ENCODE measurements around the gene NKX1-1. TPM values are rescaled to one million over a fixed set of nuclear protein-coding genes. Genes with fewer than 3 reads are reported as not detected.

Gene NKX1-1
- polyA plus RNA-seq, 1 donor from 2014 or later = not detected

DNA sequence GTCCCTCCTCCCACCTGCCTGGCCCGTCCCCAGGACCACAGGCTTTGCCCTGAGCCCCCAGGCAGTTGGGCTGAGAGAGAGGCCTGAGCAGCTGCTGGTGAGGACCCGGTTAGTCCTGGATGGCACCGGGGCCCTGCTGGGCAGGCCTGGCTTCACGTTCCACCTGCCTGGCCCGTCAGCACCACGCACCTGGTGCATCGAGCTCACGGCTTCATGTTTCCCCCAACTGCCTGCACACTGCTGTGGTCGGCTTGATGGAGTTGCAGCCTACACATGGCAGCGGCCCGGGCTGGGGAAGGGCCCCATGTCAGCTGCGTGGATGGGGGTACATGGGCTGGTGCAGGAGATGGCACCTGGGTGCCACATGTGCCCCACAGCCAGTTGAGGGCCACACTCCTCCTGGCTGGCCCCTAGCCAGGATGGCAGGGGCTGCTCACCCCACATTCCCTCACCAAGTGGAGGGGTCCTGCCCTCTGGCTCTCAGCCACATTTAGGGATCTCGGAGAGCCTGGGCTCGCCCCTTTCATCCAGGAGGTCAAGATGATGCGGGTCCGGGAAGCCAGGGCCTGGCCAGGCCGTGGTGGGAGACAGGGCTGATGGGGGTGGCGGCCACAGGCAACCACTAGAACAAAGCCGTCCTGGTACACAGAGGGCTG lies 28.5 kb downstream of the NKX1-1 start:
- H3K27ac ChIP-seq (ENCODE audit: low read length) = no peak overlapping the region
- H3K4me3 ChIP-seq (ENCODE audit: low read length) = no peak overlapping the region
- no peaks in the 10 kb centered on the region for H3K79me2 ChIP-seq (replicated peaks; ENCODE audit: insufficient read depth, low read length)
- no peak overlapping the region for H2AFZ ChIP-seq (ENCODE audit: low read depth, low read length)
- no peaks in the 10 kb centered on the region for H3K9me3 ChIP-seq (ENCODE audit: low read length)
- no peaks in the 10 kb centered on the region for H3F3A ChIP-seq (ENCODE audit: insufficient read depth, low read length, poor library complexity, severe bottlenecking)
- H3K4me2 ChIP-seq (ENCODE audit: low read length) = no peak overlapping the region
- TF ChIP-seq MXI1 (conservative IDR thresholded peaks at IDR 0.05; ENCODE audit: poor library complexity, severe bottlenecking) = no peak
- TF ChIP-seq, protein P1, sequence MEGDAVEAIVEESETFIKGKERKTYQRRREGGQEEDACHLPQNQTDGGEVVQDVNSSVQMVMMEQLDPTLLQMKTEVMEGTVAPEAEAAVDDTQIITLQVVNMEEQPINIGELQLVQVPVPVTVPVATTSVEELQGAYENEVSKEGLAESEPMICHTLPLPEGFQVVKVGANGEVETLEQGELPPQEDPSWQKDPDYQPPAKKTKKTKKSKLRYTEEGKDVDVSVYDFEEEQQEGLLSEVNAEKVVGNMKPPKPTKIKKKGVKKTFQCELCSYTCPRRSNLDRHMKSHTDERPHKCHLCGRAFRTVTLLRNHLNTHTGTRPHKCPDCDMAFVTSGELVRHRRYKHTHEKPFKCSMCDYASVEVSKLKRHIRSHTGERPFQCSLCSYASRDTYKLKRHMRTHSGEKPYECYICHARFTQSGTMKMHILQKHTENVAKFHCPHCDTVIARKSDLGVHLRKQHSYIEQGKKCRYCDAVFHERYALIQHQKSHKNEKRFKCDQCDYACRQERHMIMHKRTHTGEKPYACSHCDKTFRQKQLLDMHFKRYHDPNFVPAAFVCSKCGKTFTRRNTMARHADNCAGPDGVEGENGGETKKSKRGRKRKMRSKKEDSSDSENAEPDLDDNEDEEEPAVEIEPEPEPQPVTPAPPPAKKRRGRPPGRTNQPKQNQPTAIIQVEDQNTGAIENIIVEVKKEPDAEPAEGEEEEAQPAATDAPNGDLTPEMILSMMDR (IDR thresholded peaks at IDR 0.05; ENCODE audit: poor library complexity, severe bottlenecking) = no peak
- TF ChIP-seq RAD21 (conservative IDR thresholded peaks at IDR 0.05) = no peak
- no peak for TF ChIP-seq EP300 (conservative IDR thresholded peaks at IDR 0.05; ENCODE audit: poor library complexity, severe bottlenecking)
- TF ChIP-seq, protein P2, sequence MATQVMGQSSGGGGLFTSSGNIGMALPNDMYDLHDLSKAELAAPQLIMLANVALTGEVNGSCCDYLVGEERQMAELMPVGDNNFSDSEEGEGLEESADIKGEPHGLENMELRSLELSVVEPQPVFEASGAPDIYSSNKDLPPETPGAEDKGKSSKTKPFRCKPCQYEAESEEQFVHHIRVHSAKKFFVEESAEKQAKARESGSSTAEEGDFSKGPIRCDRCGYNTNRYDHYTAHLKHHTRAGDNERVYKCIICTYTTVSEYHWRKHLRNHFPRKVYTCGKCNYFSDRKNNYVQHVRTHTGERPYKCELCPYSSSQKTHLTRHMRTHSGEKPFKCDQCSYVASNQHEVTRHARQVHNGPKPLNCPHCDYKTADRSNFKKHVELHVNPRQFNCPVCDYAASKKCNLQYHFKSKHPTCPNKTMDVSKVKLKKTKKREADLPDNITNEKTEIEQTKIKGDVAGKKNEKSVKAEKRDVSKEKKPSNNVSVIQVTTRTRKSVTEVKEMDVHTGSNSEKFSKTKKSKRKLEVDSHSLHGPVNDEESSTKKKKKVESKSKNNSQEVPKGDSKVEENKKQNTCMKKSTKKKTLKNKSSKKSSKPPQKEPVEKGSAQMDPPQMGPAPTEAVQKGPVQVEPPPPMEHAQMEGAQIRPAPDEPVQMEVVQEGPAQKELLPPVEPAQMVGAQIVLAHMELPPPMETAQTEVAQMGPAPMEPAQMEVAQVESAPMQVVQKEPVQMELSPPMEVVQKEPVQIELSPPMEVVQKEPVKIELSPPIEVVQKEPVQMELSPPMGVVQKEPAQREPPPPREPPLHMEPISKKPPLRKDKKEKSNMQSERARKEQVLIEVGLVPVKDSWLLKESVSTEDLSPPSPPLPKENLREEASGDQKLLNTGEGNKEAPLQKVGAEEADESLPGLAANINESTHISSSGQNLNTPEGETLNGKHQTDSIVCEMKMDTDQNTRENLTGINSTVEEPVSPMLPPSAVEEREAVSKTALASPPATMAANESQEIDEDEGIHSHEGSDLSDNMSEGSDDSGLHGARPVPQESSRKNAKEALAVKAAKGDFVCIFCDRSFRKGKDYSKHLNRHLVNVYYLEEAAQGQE (IDR thresholded peaks at IDR 0.05; ENCODE audit: borderline replicate concordance) = no peak
- TF ChIP-seq POLR2AphosphoS5 (IDR thresholded peaks at IDR 0.05) = no peak
- no peaks in the 10 kb centered on the region for H4K20me1 ChIP-seq (ENCODE audit: insufficient read depth)
- H3K27me3 ChIP-seq (ENCODE audit: insufficient read depth, low read depth, low read length) = no peaks in the 10 kb centered on the region
- H3K9me2 ChIP-seq (ENCODE audit: insufficient read depth, low read length) = no peaks in the 10 kb centered on the region
- no peaks in the 10 kb centered on the region for H3K36me3 ChIP-seq (ENCODE audit: insufficient read depth, low read length)
- no peak overlapping the region for H3K9ac ChIP-seq (ENCODE audit: low read length)

DNA sequence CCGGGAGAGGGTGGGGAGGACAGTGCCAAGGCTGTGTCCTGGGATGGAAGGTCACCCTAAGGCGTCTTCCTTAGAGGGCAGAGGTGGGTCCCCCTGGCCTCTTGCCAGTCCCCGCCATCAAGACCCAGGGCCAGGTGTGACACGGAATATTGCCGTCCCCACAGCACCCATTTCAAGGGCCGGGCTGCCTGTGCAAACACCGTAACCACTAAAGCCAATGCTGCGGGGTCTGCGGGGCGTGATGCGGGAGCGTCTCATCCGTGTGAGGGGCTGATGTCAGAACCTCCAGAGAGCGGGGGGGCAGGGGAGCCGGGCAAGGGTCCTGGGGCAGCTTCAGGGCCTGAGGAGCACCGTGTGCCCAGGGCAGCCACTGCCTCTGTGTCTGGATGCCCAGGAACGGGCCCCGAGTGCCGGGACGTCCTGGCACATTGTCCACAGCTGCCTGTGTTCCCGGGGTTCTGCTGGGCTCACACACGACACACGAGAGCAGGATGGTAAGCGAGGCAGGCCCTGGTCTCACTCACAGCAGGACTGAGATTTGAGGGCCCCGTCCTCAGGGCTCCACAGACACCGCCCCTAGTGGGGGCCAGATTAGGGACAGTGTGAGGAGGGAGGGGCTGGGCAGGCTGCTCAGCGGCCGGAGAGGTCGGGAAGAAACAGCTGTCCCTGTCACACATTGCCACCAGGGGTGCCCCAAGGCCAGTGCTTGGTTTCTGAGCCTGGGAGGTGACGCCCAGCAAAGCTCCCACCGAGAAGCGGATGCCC lies 29.2 kb downstream of the NKX1-1 start:
- Histone ChIP-seq H3K27ac (ENCODE audit: low read length) (no peak overlapping the region), H3K9me3 (ENCODE audit: low read length) (no peaks in the 10 kb centered on the region), H4K20me1 (ENCODE audit: insufficient read depth) (no peaks in the 10 kb centered on the region), H3K36me3 (ENCODE audit: insufficient read depth, low read length) (no peaks in the 10 kb centered on the region), H3K4me2 (ENCODE audit: low read length) (no peak overlapping the region), H3K79me2 (replicated peaks; ENCODE audit: insufficient read depth, low read length) (no peaks in the 10 kb centered on the region), H3K9me2 (ENCODE audit: insufficient read depth, low read length) (no peaks in the 10 kb centered on the region), H2AFZ (ENCODE audit: low read depth, low read length) (no peak overlapping the region), H3F3A (ENCODE audit: insufficient read depth, low read length, poor library complexity, severe bottlenecking) (no peaks in the 10 kb centered on the region), H3K4me3 (ENCODE audit: low read length) (no peak overlapping the region), H3K9ac (ENCODE audit: low read length) (no peak overlapping the region), H3K27me3 (ENCODE audit: insufficient read depth, low read depth, low read length) (no peaks in the 10 kb centered on the region)
- TF ChIP-seq, protein P1 (IDR thresholded peaks at IDR 0.05; ENCODE audit: poor library complexity, severe bottlenecking) = no peak
- no peak for TF ChIP-seq MXI1 (conservative IDR thresholded peaks at IDR 0.05; ENCODE audit: poor library complexity, severe bottlenecking)
- TF ChIP-seq POLR2AphosphoS5 (IDR thresholded peaks at IDR 0.05) = no peak
- no peak for TF ChIP-seq TAF1 (IDR thresholded peaks at IDR 0.05; ENCODE audit: low read depth)
- TF ChIP-seq, protein P2 (IDR thresholded peaks at IDR 0.05; ENCODE audit: borderline replicate concordance) = no peak
- no peak for TF ChIP-seq EZH2 (IDR thresholded peaks at IDR 0.05; ENCODE audit: borderline replicate concordance, insufficient read depth, low read length, poor library complexity, severe bottlenecking)
- no peak for TF ChIP-seq RAD21 (conservative IDR thresholded peaks at IDR 0.05)
- no peak for TF ChIP-seq EP300 (conservative IDR thresholded peaks at IDR 0.05; ENCODE audit: poor library complexity, severe bottlenecking)
- TF ChIP-seq SMC3 (conservative IDR thresholded peaks at IDR 0.05; ENCODE audit: poor library complexity) = no peak

Data from neural cell (in vitro differentiated cells).